CD8-positive, alpha-beta memory T cell (primary cell): ENCODE results near the gene DPEP2NB. TPM values are rescaled to one million over a fixed set of nuclear protein-coding genes. Genes with fewer than 3 reads are reported as not detected.

Experiments used
- CTCF ChIA-PET: fragments of 350-600 bp; sonication (Branson Sonifier 250); formaldehyde crosslinking; loops from one replicate; lab custom pipeline; 2021; ENCODE audit warnings: antibody characterized with exemption; lab: Charles Lee
- POLR2A ChIA-PET: fragments of 350-600 bp; sonication (Branson Sonifier 250); formaldehyde crosslinking; loops from one replicate; lab custom pipeline; 2021; ENCODE audit warnings: antibody characterized with exemption; lab: Charles Lee
- DNase-seq, 5 donors: peaks; one replicate each; pipeline versions ENCODE4 v3.0.0 to v3.0.0-alpha.2; 2020 to 2022; ENCODE audit warnings: mixed read lengths in 1 of 5
- H3K27ac ChIP-seq: one replicate; pipeline ENCODE4 v1.7.0; 2013; ENCODE audit warnings: low read depth, mild to moderate bottlenecking, low read length, moderate library complexity
- H3K27me3 ChIP-seq: 2 replicates; pipeline ENCODE4 v1.7.0; 2013; ENCODE audit warnings: low read length, mild to moderate bottlenecking; ENCODE audit not compliant: insufficient read depth, poor library complexity, severe bottlenecking
- H3K36me3 ChIP-seq: 2 replicates; pipeline ENCODE4 v1.7.0; 2013; ENCODE audit warnings: mild to moderate bottlenecking, low read length, moderate library complexity; ENCODE audit not compliant: insufficient read depth
- H3K4me1 ChIP-seq: 2 replicates; pipeline ENCODE4 v1.7.0; 2013; ENCODE audit warnings: mild to moderate bottlenecking, low read length, moderate library complexity; ENCODE audit not compliant: insufficient read depth
- H3K4me3 ChIP-seq: 2 replicates; pipeline ENCODE4 v1.7.0; 2013; ENCODE audit warnings: mild to moderate bottlenecking, low read length
- H3K9me3 ChIP-seq: 2 replicates; pipeline ENCODE4 v1.7.0; 2013; ENCODE audit warnings: mild to moderate bottlenecking, low read length
- H3K27ac Mint-ChIP-seq, 8 donors: one replicate each; pipeline ENCODE4 v1.8.0; 2020 to 2021; ENCODE audit warnings: mixed read lengths in 8 of 8, mild to moderate bottlenecking in 6 of 8, inconsistent platforms in 3 of 8, moderate library complexity in 3 of 8
- H3K27me3 Mint-ChIP-seq, 2 donors: one replicate each; pipeline ENCODE4 v1.8.0; 2020 to 2021; ENCODE audit warnings: mixed read lengths in 2 of 2, mild to moderate bottlenecking in 1 of 2, moderate library complexity in 1 of 2
- H3K36me3 Mint-ChIP-seq, 3 donors: one replicate each; pipeline ENCODE4 v1.8.0; 2020 to 2021; ENCODE audit warnings: mixed read lengths in 3 of 3, inconsistent platforms in 1 of 3, mild to moderate bottlenecking in 1 of 3
- H3K4me1 Mint-ChIP-seq, 3 donors: one replicate each; pipeline ENCODE4 v1.8.0; 2020 to 2021; ENCODE audit warnings: mixed read lengths in 3 of 3, inconsistent platforms in 1 of 3, mild to moderate bottlenecking in 1 of 3
- H3K4me3 Mint-ChIP-seq, 7 donors: one replicate each; pipeline ENCODE4 v1.8.0; 2020 to 2021; ENCODE audit warnings: mixed read lengths in 7 of 7, mild to moderate bottlenecking in 6 of 7, moderate library complexity in 4 of 7, inconsistent platforms in 2 of 7
- H3K9me3 Mint-ChIP-seq, 5 donors: one replicate each; pipeline ENCODE4 v1.8.0; 2020 to 2022; ENCODE audit warnings: mixed read lengths in 5 of 5, mild to moderate bottlenecking in 3 of 5, moderate library complexity in 2 of 5, inconsistent platforms in 1 of 5
- polyA plus RNA-seq: library from polyadenylated mRNA; unstranded; fragments of 300-500 nt; fragmentation: Illumina TruSeq; gene quantifications from one replicate; pipeline ENCODE4 v1.2.3, GENCODE V29; 2021
- total RNA-seq, 2 experiments: library from RNA; stranded (reverse); gene quantifications; one replicate each; pipeline ENCODE4 v1.2.3, GENCODE V29; 2021

The DPEP2NB gene
- total and polyA plus RNA-seq, 3 experiments from 2014 or later: not detected

- H3K27me3 Mint-ChIP-seq: no peaks in the 10 kb centered on the region
- peaks cover 0 to 9% (median 0%) of the 10 kb centered on the region in 3 donors for H3K36me3 Mint-ChIP-seq
- H3K4me1 ChIP-seq: peaks cover 21% of the 10 kb centered on the region
- H3K4me3 ChIP-seq: no peak overlapping the region
- CTCF ChIA-PET: interaction anchor here (1.2 to 6.4 kb wide), 3 partner anchors 19 to 54 kb away, joined by 3 to 39 read pairs (median 3); partner anchors contain the start of genes DDX28 and DUS2
- H3K27ac ChIP-seq: no peak overlapping the region
- no peak for DNase-seq
- POLR2A ChIA-PET: interaction anchor here (0.6 to 0.7 kb wide), 2 partner anchors 396 to 529 kb away, joined by 3 to 13 read pairs; no protein-coding TSS in a partner anchor
- H3K27ac Mint-ChIP-seq: peak overlapping the region in 1 of 8 donors; percentile 50
- H3K9me3 Mint-ChIP-seq: no peaks in the 10 kb centered on the region
- no peaks in the 10 kb centered on the region for H3K9me3 ChIP-seq
- H3K4me1 Mint-ChIP-seq: peaks cover 11 to 21% (median 17%) of the 10 kb centered on the region in 3 donors
- no peaks in the 10 kb centered on the region for H3K27me3 ChIP-seq
- H3K4me3 Mint-ChIP-seq: no peak overlapping the region
- no peaks in the 10 kb centered on the region for H3K36me3 ChIP-seq
Measured at GRCh38 chr16:67986949-67987348, 28.8 kb downstream of the DPEP2NB start.

- CTCF ChIA-PET: interaction anchor here (1.0 to 1.4 kb wide), 4 partner anchors 24 to 165 kb away, joined by 3 to 4 read pairs (median 3); no protein-coding TSS in a partner anchor
Measured at GRCh38 chr16:67982011-67982696, 33.6 kb downstream of the DPEP2NB start.

GRCh38 chr16:67979955-67980678 lies 35.6 kb downstream of the DPEP2NB start, which contains the start of gene DPEP3:
Gene DPEP3 (minus strand): TSS chr16:67980499. CDS start chr16:67980380, 119 bp downstream.
- Mint-ChIP-seq H3K27ac (no peak within 1 kb of the TSS), H3K4me1 (peaks cover 11 to 20% (median 17%) of the 10 kb centered on the region in 3 donors), H3K9me3 (no peaks in the 10 kb centered on the region), H3K4me3 (no peak within 1 kb of the TSS), H3K27me3 (peaks cover 0 to 2% of the 10 kb centered on the region in 2 donors), H3K36me3 (no peaks in the 10 kb centered on the region)
- peaks cover 21% of the 10 kb centered on the region for H3K4me1 ChIP-seq
- H3K36me3 ChIP-seq: no peaks in the 10 kb centered on the region
- no peaks in the 10 kb centered on the region for H3K27me3 ChIP-seq
- H3K27ac ChIP-seq: no peak within 1 kb of the TSS
- no peak for DNase-seq
- ChIA-PET POLR2A (no interaction called here), CTCF (interaction anchor here (1.4 to 1.6 kb wide), 2 partner anchors 61 kb away, joined by 5 to 6 read pairs; no protein-coding TSS in a partner anchor)
- H3K9me3 ChIP-seq: no peaks in the 10 kb centered on the region
- H3K4me3 ChIP-seq: no peak within 1 kb of the TSS

More at GRCh38 chr16:67982011-67982696, 33.6 kb downstream of the DPEP2NB start:
- Mint-ChIP-seq H3K36me3 (no peaks in the 10 kb centered on the region), H3K4me1 (peaks cover 11 to 21% (median 17%) of the 10 kb centered on the region in 3 donors), H3K27me3 (no peaks in the 10 kb centered on the region), H3K9me3 (no peaks in the 10 kb centered on the region), H3K4me3 (no peak overlapping the region), H3K27ac (no peak overlapping the region)
- H3K27me3 ChIP-seq: no peaks in the 10 kb centered on the region
- no peak overlapping the region for H3K27ac ChIP-seq
- no peaks in the 10 kb centered on the region for H3K36me3 ChIP-seq
- H3K4me3 ChIP-seq: no peak overlapping the region
- peaks cover 21% of the 10 kb centered on the region for H3K4me1 ChIP-seq
- DNase-seq: no peak
- H3K9me3 ChIP-seq: no peaks in the 10 kb centered on the region
- POLR2A ChIA-PET: no interaction called here

GRCh38 chr16:67977469-67978227 lies 38.1 kb downstream of the DPEP2NB start:
- Mint-ChIP-seq H3K27ac (peak overlapping the region in 1 of 8 donors; percentile 31), H3K4me1 (no peaks in the 10 kb centered on the region), H3K27me3 (peaks cover 0 to 2% of the 10 kb centered on the region in 2 donors), H3K36me3 (no peaks in the 10 kb centered on the region), H3K4me3 (no peak overlapping the region), H3K9me3 (no peaks in the 10 kb centered on the region)
- Histone ChIP-seq H3K36me3 (no peaks in the 10 kb centered on the region), H3K4me1 (no peaks in the 10 kb centered on the region), H3K27me3 (no peaks in the 10 kb centered on the region), H3K27ac (no peak overlapping the region), H3K4me3 (no peak overlapping the region), H3K9me3 (no peaks in the 10 kb centered on the region)
- no peak for DNase-seq
- ChIA-PET CTCF (interaction anchor here (1.1 kb wide), 1 partner anchor 94 kb away, joined by 3 read pairs; no protein-coding TSS in a partner anchor), POLR2A (no interaction called here)

- ChIA-PET POLR2A (no interaction called here), CTCF (no interaction called here)
- no peak overlapping the region for H3K27ac Mint-ChIP-seq
- no peak for DNase-seq
- peaks cover 0 to 2% of the 10 kb centered on the region in 2 donors for H3K27me3 Mint-ChIP-seq
- no peaks in the 10 kb centered on the region for H3K9me3 Mint-ChIP-seq
- Histone ChIP-seq H3K4me1 (no peaks in the 10 kb centered on the region), H3K36me3 (no peaks in the 10 kb centered on the region), H3K27ac (no peak overlapping the region), H3K4me3 (no peak overlapping the region), H3K27me3 (no peaks in the 10 kb centered on the region), H3K9me3 (no peaks in the 10 kb centered on the region)
- H3K4me3 Mint-ChIP-seq: no peak overlapping the region
- no peaks in the 10 kb centered on the region for H3K36me3 Mint-ChIP-seq
- H3K4me1 Mint-ChIP-seq: no peaks in the 10 kb centered on the region
Measured at GRCh38 chr16:67977005-67977404, 38.7 kb downstream of the DPEP2NB start.

GRCh38 chr16:67976205-67976604 lies 39.5 kb downstream of the DPEP2NB start:
- DNase-seq: no peak
- ChIA-PET CTCF (no interaction called here), POLR2A (no interaction called here)
- no peaks in the 10 kb centered on the region for H3K9me3 Mint-ChIP-seq
- H3K36me3 ChIP-seq: no peaks in the 10 kb centered on the region
- no peaks in the 10 kb centered on the region for H3K9me3 ChIP-seq
- H3K27me3 Mint-ChIP-seq: peaks cover 0 to 2% of the 10 kb centered on the region in 2 donors
- no peaks in the 10 kb centered on the region for H3K4me1 Mint-ChIP-seq
- H3K27me3 ChIP-seq: no peaks in the 10 kb centered on the region
- H3K36me3 Mint-ChIP-seq: no peaks in the 10 kb centered on the region
- H3K27ac ChIP-seq: no peak overlapping the region
- H3K4me3 ChIP-seq: no peak overlapping the region
- H3K4me3 Mint-ChIP-seq: no peak overlapping the region
- H3K27ac Mint-ChIP-seq: no peak overlapping the region
- no peaks in the 10 kb centered on the region for H3K4me1 ChIP-seq

GRCh38 chr16:67975321-67976105 lies 40.2 kb downstream of the DPEP2NB start:
- Mint-ChIP-seq H3K27me3 (peaks cover 0 to 2% of the 10 kb centered on the region in 2 donors), H3K4me1 (no peaks in the 10 kb centered on the region), H3K9me3 (no peaks in the 10 kb centered on the region), H3K36me3 (no peaks in the 10 kb centered on the region), H3K27ac (peak overlapping the region in 1 of 8 donors; percentile 32), H3K4me3 (no peak overlapping the region)
- CTCF ChIA-PET: interaction anchor here (1.6 kb wide), 1 partner anchor 40 kb away, joined by 4 read pairs; no protein-coding TSS in a partner anchor
- POLR2A ChIA-PET: no interaction called here
- no peak overlapping the region for H3K4me3 ChIP-seq
- DNase-seq: no peak
- H3K9me3 ChIP-seq: no peaks in the 10 kb centered on the region
- no peak overlapping the region for H3K27ac ChIP-seq
- no peaks in the 10 kb centered on the region for H3K27me3 ChIP-seq
- no peaks in the 10 kb centered on the region for H3K4me1 ChIP-seq
- H3K36me3 ChIP-seq: no peaks in the 10 kb centered on the region
